Measurements from ENCODE around the gene TNC.

TNC gene

GRCh38 chr9:115122937-115123336 is 5.0 kb upstream of the TNC start:
- 72% methylated on average over 4 of the region's 5 CpGs for WGBS

GRCh38 chr9:115121181-115121580 is 3.2 kb upstream of the TNC start:
- H3K27me3 ChIP-seq (ENCODE audit: control insufficient read depth in 1 of 2, insufficient read depth in 1 of 2, low read length in 2 of 2): no peaks in the 10 kb centered on the region
- H3K4me3 ChIP-seq (ENCODE audit: insufficient read depth in 1 of 2, low read depth in 1 of 2, low read length in 2 of 2): no peak overlapping the region

More at GRCh38 chr9:115122937-115123336, 5.0 kb upstream of the TNC start:
- Histone ChIP-seq H3K23ac (ENCODE audit: low read length in 2 of 2) (no peak overlapping the region), H3K4ac (ENCODE audit: low read depth in 1 of 2, low read length in 2 of 2) (no peak overlapping the region), H3K4me1 (ENCODE audit: control insufficient read depth, insufficient read depth, low read depth, low read length) (peaks cover 2% of the 10 kb centered on the region), H2AFZ (ENCODE audit: low read depth, low read length) (no peak overlapping the region), H2BK5ac (ENCODE audit: low read depth, low read length, poor library complexity, severe bottlenecking) (no peak overlapping the region), H2BK120ac (ENCODE audit: low read depth, low read length) (no peak overlapping the region), H3K36me3 (ENCODE audit: control insufficient read depth in 1 of 2, insufficient read depth in 2 of 2, low read depth in 1 of 2, low read length in 2 of 2) (no peaks in the 10 kb centered on the region), H3K27me3 (ENCODE audit: control insufficient read depth in 1 of 2, insufficient read depth in 1 of 2, low read length in 2 of 2) (no peaks in the 10 kb centered on the region), H3K27ac (ENCODE audit: low read length, poor library complexity, severe bottlenecking) (no peak overlapping the region), H3K4me3 (ENCODE audit: insufficient read depth in 1 of 2, low read depth in 1 of 2, low read length in 2 of 2) (no peak overlapping the region), H3K4me2 (ENCODE audit: low read length, poor library complexity, severe bottlenecking) (no peak overlapping the region), H3K9me3 (ENCODE audit: control insufficient read depth, low read length) (peaks cover 7% of the 10 kb centered on the region), H2AK5ac (ENCODE audit: low read length, severe bottlenecking) (no peak overlapping the region), H2BK15ac (ENCODE audit: low read depth, poor library complexity, severe bottlenecking) (no peak overlapping the region), H3K14ac (ENCODE audit: low read length in 2 of 2) (no peak overlapping the region), H3K79me1 (replicated peaks; ENCODE audit: low read length, poor library complexity, severe bottlenecking) (no peaks in the 10 kb centered on the region), H2BK12ac (ENCODE audit: low read length in 2 of 2) (no peak overlapping the region), H3K18ac (ENCODE audit: low read depth in 1 of 2, low read length in 2 of 2) (no peak overlapping the region), H4K8ac (ENCODE audit: low read length) (no peak overlapping the region), H3K9ac (ENCODE audit: low read length) (no peak overlapping the region), H4K91ac (ENCODE audit: low read length) (no peak overlapping the region)
- DNase-seq: no peak

GRCh38 chr9:115118879-115119218 is 892 bp upstream of the TNC start:
- H3K9ac ChIP-seq (ENCODE audit: low read length): peak overlapping the region; percentile 85
- no peak overlapping the region for H4K8ac ChIP-seq (ENCODE audit: low read length)
- 0% methylated on average over 5 of the region's 8 CpGs for WGBS

More at GRCh38 chr9:115121181-115121580, 3.2 kb upstream of the TNC start:
- H3K9ac ChIP-seq (ENCODE audit: low read length): no peak overlapping the region
- H3K14ac ChIP-seq (ENCODE audit: low read length in 2 of 2): no peak overlapping the region
- no peak overlapping the region for H4K91ac ChIP-seq (ENCODE audit: low read length)
- H2AK5ac ChIP-seq (ENCODE audit: low read length, severe bottlenecking): peak overlapping the region; percentile 8
- H3K23ac ChIP-seq (ENCODE audit: low read length in 2 of 2): no peak overlapping the region
- H3K4me1 ChIP-seq (ENCODE audit: control insufficient read depth, insufficient read depth, low read depth, low read length): peaks cover 4% of the 10 kb centered on the region
- no peak overlapping the region for H2BK120ac ChIP-seq (ENCODE audit: low read depth, low read length)
- H3K4me2 ChIP-seq (ENCODE audit: low read length, poor library complexity, severe bottlenecking): no peak overlapping the region
- H2BK12ac ChIP-seq (ENCODE audit: low read length in 2 of 2): no peak overlapping the region
- peaks cover 7% of the 10 kb centered on the region for H3K9me3 ChIP-seq (ENCODE audit: control insufficient read depth, low read length)
- no peaks in the 10 kb centered on the region for H3K36me3 ChIP-seq (ENCODE audit: control insufficient read depth in 1 of 2, insufficient read depth in 2 of 2, low read depth in 1 of 2, low read length in 2 of 2)
- H2BK5ac ChIP-seq (ENCODE audit: low read depth, low read length, poor library complexity, severe bottlenecking): no peak overlapping the region
- H3K4ac ChIP-seq (ENCODE audit: low read depth in 1 of 2, low read length in 2 of 2): no peak overlapping the region
- H3K18ac ChIP-seq (ENCODE audit: low read depth in 1 of 2, low read length in 2 of 2): no peak overlapping the region
- no peak overlapping the region for H2BK15ac ChIP-seq (ENCODE audit: low read depth, poor library complexity, severe bottlenecking)
- H4K8ac ChIP-seq (ENCODE audit: low read length): no peak overlapping the region
- H3K27ac ChIP-seq (ENCODE audit: low read length, poor library complexity, severe bottlenecking): peak overlapping the region; percentile 71
- H3K79me1 ChIP-seq (replicated peaks; ENCODE audit: low read length, poor library complexity, severe bottlenecking): peaks cover 2% of the 10 kb centered on the region
- no peak overlapping the region for H2AFZ ChIP-seq (ENCODE audit: low read depth, low read length)
- peak; percentile 46 for DNase-seq

GRCh38 chr9:115116421-115117284 is 1.3 kb downstream of the TNC start:
- Histone ChIP-seq H4K91ac (ENCODE audit: low read length) (no peak overlapping the region), H4K8ac (ENCODE audit: low read length) (no peak overlapping the region), H2AFZ (ENCODE audit: low read depth, low read length) (no peak overlapping the region), H2BK5ac (ENCODE audit: low read depth, low read length, poor library complexity, severe bottlenecking) (peak overlapping the region; percentile 61), H3K27ac (ENCODE audit: low read length, poor library complexity, severe bottlenecking) (peak overlapping the region; percentile 43), H3K4ac (ENCODE audit: low read depth in 1 of 2, low read length in 2 of 2) (no peak overlapping the region), H3K18ac (ENCODE audit: low read depth in 1 of 2, low read length in 2 of 2) (no peak overlapping the region), H3K4me3 (ENCODE audit: insufficient read depth in 1 of 2, low read depth in 1 of 2, low read length in 2 of 2) (peak overlapping the region; percentile 47 to 81), H3K14ac (ENCODE audit: low read length in 2 of 2) (no peak overlapping the region), H3K23ac (ENCODE audit: low read length in 2 of 2) (no peak overlapping the region), H3K4me1 (ENCODE audit: control insufficient read depth, insufficient read depth, low read depth, low read length) (peaks cover 2% of the 10 kb centered on the region), H3K79me1 (replicated peaks; ENCODE audit: low read length, poor library complexity, severe bottlenecking) (peaks cover 7% of the 10 kb centered on the region), H2AK5ac (ENCODE audit: low read length, severe bottlenecking) (peak overlapping the region; percentile 81), H3K4me2 (ENCODE audit: low read length, poor library complexity, severe bottlenecking) (peak overlapping the region; percentile 68), H2BK15ac (ENCODE audit: low read depth, poor library complexity, severe bottlenecking) (peak overlapping the region; percentile 92), H2BK120ac (ENCODE audit: low read depth, low read length) (no peak overlapping the region), H3K27me3 (ENCODE audit: control insufficient read depth in 1 of 2, insufficient read depth in 1 of 2, low read length in 2 of 2) (no peaks in the 10 kb centered on the region), H3K9ac (ENCODE audit: low read length) (peak overlapping the region; percentile 85), H2BK12ac (ENCODE audit: low read length in 2 of 2) (peak overlapping the region in 1 of 2 experiments; percentile 79), H3K9me3 (ENCODE audit: control insufficient read depth, low read length) (no peaks in the 10 kb centered on the region), H3K36me3 (ENCODE audit: control insufficient read depth in 1 of 2, insufficient read depth in 2 of 2, low read depth in 1 of 2, low read length in 2 of 2) (peaks cover 4 to 32% of the 10 kb centered on the region in 2 experiments)
- 65% methylated on average over 6 of the region's 8 CpGs for WGBS
- no peak for DNase-seq

More at GRCh38 chr9:115118879-115119218, 892 bp upstream of the TNC start:
- peak; percentile 92 for DNase-seq
- Histone ChIP-seq H3K79me1 (replicated peaks; ENCODE audit: low read length, poor library complexity, severe bottlenecking) (peaks cover 4% of the 10 kb centered on the region), H2BK15ac (ENCODE audit: low read depth, poor library complexity, severe bottlenecking) (no peak overlapping the region), H3K9me3 (ENCODE audit: control insufficient read depth, low read length) (no peaks in the 10 kb centered on the region), H3K23ac (ENCODE audit: low read length in 2 of 2) (no peak overlapping the region), H2BK5ac (ENCODE audit: low read depth, low read length, poor library complexity, severe bottlenecking) (peak overlapping the region; percentile 75), H3K4me1 (ENCODE audit: control insufficient read depth, insufficient read depth, low read depth, low read length) (peaks cover 4% of the 10 kb centered on the region), H2AFZ (ENCODE audit: low read depth, low read length) (no peak overlapping the region), H3K36me3 (ENCODE audit: control insufficient read depth in 1 of 2, insufficient read depth in 2 of 2, low read depth in 1 of 2, low read length in 2 of 2) (peaks cover 0 to 15% of the 10 kb centered on the region in 2 experiments), H2BK12ac (ENCODE audit: low read length in 2 of 2) (no peak overlapping the region), H3K14ac (ENCODE audit: low read length in 2 of 2) (no peak overlapping the region), H3K18ac (ENCODE audit: low read depth in 1 of 2, low read length in 2 of 2) (peak overlapping the region in 1 of 2 experiments; percentile 48), H3K4me3 (ENCODE audit: insufficient read depth in 1 of 2, low read depth in 1 of 2, low read length in 2 of 2) (peak overlapping the region; percentile 64 to 81), H4K91ac (ENCODE audit: low read length) (no peak overlapping the region), H3K27ac (ENCODE audit: low read length, poor library complexity, severe bottlenecking) (peak overlapping the region; percentile 95), H2BK120ac (ENCODE audit: low read depth, low read length) (no peak overlapping the region), H3K27me3 (ENCODE audit: control insufficient read depth in 1 of 2, insufficient read depth in 1 of 2, low read length in 2 of 2) (no peaks in the 10 kb centered on the region), H3K4me2 (ENCODE audit: low read length, poor library complexity, severe bottlenecking) (peak overlapping the region; percentile 84), H2AK5ac (ENCODE audit: low read length, severe bottlenecking) (no peak overlapping the region), H3K4ac (ENCODE audit: low read depth in 1 of 2, low read length in 2 of 2) (no peak overlapping the region)
